Erythroblast (primary cell): ENCODE data around the gene ZDHHC16.

ENCODE experiments used
- DNase-seq, 2 experiments: peaks; one replicate each; lab custom pipeline; 2025; lab: John Stamatoyannopoulos, UW
- GATA1 ChIP-seq: IDR thresholded peaks from 2 replicates; pipeline ENCODE4 v1.6.1; 2011; ENCODE audit warnings: low read depth, mild to moderate bottlenecking, control low read depth, low read length, moderate library complexity
- POLR2A ChIP-seq: IDR thresholded peaks from 2 replicates; pipeline ENCODE4 v1.6.1; 2011; ENCODE audit warnings: mild to moderate bottlenecking, low read length

The ZDHHC16 gene

DNA sequence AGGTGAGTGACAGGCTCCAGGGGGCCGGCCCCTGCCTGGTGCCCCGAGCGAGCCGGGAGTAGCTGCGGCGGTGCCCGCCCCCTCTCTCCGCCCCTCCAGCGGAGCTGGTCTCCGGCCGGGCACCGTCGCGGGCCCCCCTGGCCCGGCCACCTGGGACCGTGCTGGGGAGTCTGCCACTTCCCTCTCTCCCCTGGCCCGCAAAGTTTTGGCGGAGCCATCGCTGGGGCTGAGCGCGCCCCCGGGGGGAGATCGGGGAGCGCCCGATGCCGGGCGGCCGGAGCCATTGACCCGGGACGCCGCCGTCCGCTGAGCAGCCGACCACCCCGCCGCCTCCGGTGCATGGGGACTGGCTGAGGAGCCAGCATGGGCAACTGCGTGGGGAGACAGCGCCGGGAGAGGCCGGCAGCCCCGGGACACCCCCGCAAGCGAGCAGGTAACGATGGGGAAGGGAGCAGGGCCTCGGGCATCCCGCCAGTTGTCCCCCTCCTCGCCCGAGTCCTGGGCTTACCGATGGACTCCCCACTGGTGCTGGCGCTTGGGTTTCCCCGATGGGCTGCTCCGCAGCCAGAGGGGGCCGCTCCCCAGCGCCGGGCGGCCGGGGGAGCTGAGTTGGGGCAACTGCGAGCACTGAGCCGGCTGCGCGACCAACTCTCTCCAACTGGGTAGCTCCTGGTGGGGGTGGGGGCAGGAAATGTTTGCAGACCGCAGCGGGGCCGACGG, 53.0 kb downstream of the ZDHHC16 start, which contains the start of gene UBTD1:
Gene UBTD1 (plus strand): TSS at position 84 of the 720 bp plus-strand sequence. CDS start 280 bp downstream, at position 364.
- TF ChIP-seq GATA1, result no peak
- TF ChIP-seq POLR2A, result no peak
- DNase-seq, result peak; percentile 47 to 52

DNA sequence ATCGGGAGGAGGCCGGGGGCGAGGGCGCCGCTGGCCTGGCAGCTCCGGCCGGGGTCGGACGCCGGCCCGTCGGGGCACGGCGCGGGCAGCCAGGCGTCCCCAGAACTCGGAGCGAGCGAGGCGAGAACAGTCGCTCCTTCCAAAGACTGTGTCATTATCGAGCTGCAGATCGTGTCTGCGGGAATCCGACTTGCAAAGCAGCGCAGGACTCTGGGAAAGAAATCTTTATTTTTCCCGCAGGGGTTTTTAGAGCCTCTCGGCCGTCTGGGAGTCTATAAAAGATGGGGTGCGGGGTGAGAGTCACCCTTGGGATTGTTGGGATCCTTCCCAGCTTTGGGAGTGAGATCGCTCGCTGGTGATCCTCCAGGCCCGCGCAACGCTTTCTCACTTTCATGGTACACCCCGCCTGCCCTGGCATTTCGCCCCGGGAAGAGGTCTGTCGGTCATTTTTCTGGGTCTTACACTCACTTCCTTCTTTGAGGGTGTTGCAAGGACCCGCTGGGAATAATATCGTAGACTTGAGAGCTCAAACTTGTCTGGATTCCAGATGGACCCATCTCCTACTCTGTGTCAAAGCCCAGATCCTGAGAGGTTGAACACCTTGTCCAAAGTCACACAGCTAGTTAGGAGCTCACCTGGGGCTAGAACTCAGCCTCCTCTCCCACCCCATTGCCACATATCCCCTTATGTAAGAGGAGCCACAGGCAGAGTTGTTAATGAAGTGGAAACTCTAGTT, 53.8 kb downstream of the ZDHHC16 start:
- TF ChIP-seq POLR2A (no peak), GATA1 (no peak)
- peak; percentile 47 to 52 for DNase-seq

DNA sequence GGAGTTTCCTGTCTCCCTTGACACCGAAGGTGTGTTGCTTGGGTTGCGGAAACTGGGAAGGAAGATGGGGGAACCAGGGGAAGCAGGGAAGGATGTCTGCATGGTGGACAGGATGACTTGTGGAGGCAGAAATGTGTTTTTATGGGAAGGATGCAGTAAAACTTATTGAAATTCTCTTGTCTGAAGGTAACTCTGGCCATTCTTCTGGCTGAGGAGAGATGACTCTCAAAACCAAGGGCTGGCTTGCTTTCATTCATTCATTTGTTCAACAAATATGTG, 54.3 kb downstream of the ZDHHC16 start:
- TF ChIP-seq POLR2A, result no peak
- no peak for TF ChIP-seq GATA1
- no peak for DNase-seq

DNA sequence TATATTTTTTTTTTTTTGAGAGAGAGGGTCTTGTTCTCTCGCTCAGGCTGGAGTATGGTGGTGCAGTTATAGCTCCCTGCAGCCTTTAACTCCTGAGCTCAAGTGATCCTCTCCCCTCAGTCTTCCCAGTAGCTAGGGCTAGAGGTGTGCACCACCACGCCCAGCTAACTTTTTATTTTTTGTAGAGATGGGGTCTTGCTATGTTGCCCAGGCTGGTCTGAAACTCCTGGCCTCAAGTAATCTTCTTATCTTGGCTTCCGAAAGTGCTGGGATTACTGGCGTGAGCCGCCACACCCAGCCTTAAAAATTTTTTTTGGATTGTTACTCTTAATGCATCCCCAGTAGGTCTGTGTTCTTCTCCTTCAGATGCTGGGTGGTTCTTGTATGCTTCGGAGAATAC, 56.9 kb downstream of the ZDHHC16 start:
- TF ChIP-seq GATA1 (no peak), POLR2A (no peak)
- DNase-seq, result no peak

DNA sequence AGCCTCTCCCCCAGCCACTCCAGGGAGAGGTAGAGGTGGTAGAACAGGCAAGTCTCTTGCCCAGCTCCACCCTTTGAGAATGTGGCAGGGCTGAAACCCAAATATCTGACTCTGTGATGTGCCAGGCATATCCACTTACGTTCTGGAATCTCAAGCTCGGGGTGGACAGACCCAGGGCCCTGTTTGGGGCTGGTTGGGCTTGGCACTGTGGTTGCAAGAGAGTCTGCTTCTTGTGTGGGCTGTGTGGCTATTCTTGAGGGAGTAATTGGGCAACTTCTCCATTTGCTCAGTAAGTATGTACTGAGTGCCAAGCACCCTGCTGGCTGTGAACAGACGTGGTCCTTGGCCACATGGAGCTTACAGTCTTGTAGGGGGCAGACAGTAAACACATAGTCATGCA, 57.4 kb downstream of the ZDHHC16 start:
- TF ChIP-seq POLR2A (no peak), GATA1 (no peak)

DNA sequence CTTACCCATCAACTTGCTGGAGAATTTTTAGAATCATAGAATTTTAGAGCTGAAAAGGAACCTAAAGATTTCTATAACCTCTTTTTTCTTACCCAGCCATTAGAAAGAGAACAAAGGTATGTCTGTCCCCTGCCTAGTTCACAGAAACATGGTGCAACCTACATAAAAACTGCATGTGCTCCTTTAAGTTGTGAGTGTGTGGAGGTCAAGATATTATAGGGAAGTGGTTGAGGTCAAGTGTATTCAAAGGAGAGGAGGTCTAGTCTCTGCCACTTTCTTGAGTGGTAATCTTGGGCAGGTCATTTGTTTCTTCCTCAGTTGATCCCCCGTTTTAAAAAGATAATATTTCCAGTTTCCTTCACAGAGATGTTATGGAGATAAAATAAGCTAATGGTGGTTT, 59.2 kb downstream of the ZDHHC16 start:
- TF ChIP-seq POLR2A, result no peak
- no peak for TF ChIP-seq GATA1
- no peak for DNase-seq

More for the DNA sequence above, 57.4 kb downstream of the ZDHHC16 start:
- no peak for DNase-seq

DNA sequence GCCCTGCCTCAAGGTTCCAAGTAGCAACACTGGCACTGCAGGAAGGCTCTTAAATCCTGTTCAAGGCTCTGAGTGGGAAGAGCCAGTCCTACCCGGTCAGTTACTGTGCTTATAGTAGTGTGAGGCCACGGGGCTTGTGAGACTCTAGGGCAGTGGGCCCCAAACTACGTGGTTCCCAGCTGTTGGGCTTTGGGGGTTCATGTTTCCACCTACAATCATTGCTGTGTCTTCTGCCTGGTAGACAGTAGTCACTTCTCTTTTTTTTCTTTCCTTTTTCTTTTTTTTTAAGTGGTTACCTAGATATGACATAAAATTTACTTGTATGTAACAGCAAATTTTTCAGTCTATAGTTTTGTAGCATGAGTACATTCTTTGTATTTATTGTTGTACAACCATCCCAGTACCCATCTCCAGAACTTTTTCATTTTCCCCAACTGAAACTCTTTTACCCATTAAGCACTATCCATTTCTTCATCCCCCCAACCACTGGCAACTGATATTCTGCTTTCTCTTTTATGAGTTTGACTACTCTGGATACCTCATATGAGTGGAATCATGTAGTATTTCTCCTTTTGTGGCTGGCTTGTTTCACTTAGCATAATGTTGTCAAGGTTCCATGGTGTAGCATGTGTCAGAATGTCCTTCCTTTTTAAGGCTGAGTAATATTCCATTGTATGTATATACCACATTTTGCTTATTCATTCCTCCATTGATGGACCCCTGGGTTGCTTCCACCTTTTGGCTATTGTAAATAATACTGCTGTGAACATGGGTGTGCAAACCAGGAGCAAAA, 60.4 kb downstream of the ZDHHC16 start:
- TF ChIP-seq GATA1, result no peak
- DNase-seq, result no peak
